Measurements from ENCODE around the gene MRPL52. TPM values are rescaled to one million over a fixed set of nuclear protein-coding genes. Genes with fewer than 3 reads are reported as not detected.
A peak's percentile ranks its signal among the peaks of the same experiment; 100 is the strongest.

The MRPL52 gene
- total and polyA plus RNA-seq, 9 donors: 29.0 to 78.3 (median 53.7) TPM

DNA sequence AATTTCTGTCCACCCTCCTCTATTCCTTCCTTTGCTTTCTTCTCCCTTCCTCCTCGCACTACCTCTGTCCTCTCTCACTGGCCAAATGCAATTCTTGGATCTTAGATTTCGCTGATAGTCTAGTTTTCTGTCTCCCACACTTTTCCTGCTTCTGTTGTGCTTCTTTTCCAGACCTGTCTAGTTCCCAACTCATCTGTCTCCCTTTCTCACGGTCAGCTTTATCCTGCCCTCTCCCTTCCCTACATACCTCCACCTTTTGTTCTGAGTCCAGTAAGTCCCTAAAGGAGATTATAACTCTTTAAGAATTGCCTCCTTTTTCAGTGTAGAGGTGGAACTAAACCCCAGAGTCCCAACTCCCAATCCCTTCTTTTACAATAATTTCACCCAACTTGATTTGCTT, 5.8 kb downstream of the MRPL52 start:
- H3K4me3 ChIP-seq: no peak overlapping the region
- H3K9me3 ChIP-seq: no peaks in the 10 kb centered on the region
- no peak for DNase-seq
- peaks cover 6% of the 10 kb centered on the region for H3K4me1 ChIP-seq (ENCODE audit: insufficient read depth)
- no peaks in the 10 kb centered on the region for H3K36me3 ChIP-seq
- H3K27me3 ChIP-seq: no peaks in the 10 kb centered on the region
- no peak for TF ChIP-seq EP300 (IDR thresholded peaks at IDR 0.05)
- TF ChIP-seq, protein P1, sequence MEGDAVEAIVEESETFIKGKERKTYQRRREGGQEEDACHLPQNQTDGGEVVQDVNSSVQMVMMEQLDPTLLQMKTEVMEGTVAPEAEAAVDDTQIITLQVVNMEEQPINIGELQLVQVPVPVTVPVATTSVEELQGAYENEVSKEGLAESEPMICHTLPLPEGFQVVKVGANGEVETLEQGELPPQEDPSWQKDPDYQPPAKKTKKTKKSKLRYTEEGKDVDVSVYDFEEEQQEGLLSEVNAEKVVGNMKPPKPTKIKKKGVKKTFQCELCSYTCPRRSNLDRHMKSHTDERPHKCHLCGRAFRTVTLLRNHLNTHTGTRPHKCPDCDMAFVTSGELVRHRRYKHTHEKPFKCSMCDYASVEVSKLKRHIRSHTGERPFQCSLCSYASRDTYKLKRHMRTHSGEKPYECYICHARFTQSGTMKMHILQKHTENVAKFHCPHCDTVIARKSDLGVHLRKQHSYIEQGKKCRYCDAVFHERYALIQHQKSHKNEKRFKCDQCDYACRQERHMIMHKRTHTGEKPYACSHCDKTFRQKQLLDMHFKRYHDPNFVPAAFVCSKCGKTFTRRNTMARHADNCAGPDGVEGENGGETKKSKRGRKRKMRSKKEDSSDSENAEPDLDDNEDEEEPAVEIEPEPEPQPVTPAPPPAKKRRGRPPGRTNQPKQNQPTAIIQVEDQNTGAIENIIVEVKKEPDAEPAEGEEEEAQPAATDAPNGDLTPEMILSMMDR (IDR thresholded peaks at IDR 0.05): no peak
- TF ChIP-seq POLR2A (IDR thresholded peaks at IDR 0.05): no peak
- 61 to 73% (median 65%) methylated on average over 3 of the region's 3 CpGs for WGBS, 3 donors
- intact Hi-C loops (cut with DNase I): loop anchor here in 1 of 4 donors (10.0 kb wide), 1 partner anchor 251 kb away; the partner anchor contains the start of gene DAD1
- H3K27ac ChIP-seq: peak overlapping the region in 1 of 2 donors; percentile 96

DNA sequence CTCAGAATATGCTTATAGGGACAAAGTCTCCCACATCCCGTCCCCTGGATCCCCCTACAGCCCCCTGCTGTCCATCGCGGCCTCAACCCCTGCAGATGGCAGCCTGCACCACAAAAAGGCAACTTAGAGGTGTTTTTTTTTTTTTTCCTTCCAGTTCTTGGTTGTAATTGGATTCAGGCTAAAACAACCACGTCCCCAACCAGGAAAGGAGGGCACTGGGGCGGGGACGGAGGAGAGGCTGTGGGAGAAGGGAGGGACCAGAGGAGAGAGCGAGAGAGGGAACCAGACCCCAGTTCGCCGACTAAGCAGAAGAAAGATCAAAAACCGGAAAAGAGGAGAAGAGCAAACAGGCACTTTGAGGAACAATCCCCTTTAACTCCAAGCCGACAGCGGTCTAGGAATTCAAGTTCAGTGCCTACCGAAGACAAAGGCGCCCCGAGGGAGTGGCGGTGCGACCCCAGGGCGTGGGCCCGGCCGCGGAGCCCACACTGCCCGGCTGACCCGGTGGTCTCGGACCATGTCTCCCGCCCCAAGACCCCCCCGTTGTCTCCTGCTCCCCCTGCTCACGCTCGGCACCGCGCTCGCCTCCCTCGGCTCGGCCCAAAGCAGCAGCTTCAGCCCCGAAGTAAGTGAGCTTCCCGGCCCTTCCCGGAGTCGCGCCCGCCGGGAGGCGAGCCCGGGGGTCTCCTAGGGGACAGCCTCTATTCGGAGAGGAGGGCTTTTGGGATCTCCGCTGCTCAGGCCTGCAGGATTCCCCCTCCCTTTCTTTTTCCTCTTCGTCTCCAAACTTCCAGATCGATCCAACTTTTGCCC, 6.8 kb downstream of the MRPL52 start, which contains the start of gene MMP14:
Gene MMP14, plus strand, starts transcription at position 285 of the 813 bp plus-strand sequence. Its CDS starts 233 bp downstream, at position 518.
- Histone ChIP-seq H3K27ac (peak within 1 kb of the TSS; percentile 74 to 96), H3K27me3 (no peaks in the 10 kb centered on the region), H3K36me3 (no peaks in the 10 kb centered on the region), H3K9me3 (no peaks in the 10 kb centered on the region), H3K4me1 (ENCODE audit: insufficient read depth) (peaks cover 8% of the 10 kb centered on the region), H3K4me3 (peak within 1 kb of the TSS; percentile 96)
- TF ChIP-seq, protein P1 (IDR thresholded peaks at IDR 0.05): peak in 2 of 3 donors; percentile 41 to 55
- no peak for TF ChIP-seq EP300 (IDR thresholded peaks at IDR 0.05)
- TF ChIP-seq POLR2A (IDR thresholded peaks at IDR 0.05): peak; percentile 73
- DNase-seq: peak; percentile 80 to 86 (median 85)
- intact Hi-C loops (cut with DNase I): loop anchor here in 3 of 4 donors (2.0 to 10.0 kb wide), 2 partner anchors 16 to 252 kb away; partner anchors contain the start of gene DAD1 (in 1 of the 3)
- WGBS, 3 donors: 0 to 1% (median 1%) methylated on average over 46 of the region's 46 CpGs

- no peaks in the 10 kb centered on the region for H3K9me3 ChIP-seq
Measured at GRCh38 chr14:22837114-22837749, 7.5 kb downstream of the MRPL52 start.

More at GRCh38 chr14:22837114-22837749, 7.5 kb downstream of the MRPL52 start:
- no peaks in the 10 kb centered on the region for H3K27me3 ChIP-seq
- H3K4me3 ChIP-seq: peak overlapping the region; percentile 96
- intact Hi-C loops (cut with DNase I): loop anchor here in 3 of 4 donors (2.0 to 10.0 kb wide), 2 partner anchors 16 to 252 kb away; partner anchors contain the start of gene DAD1 (in 1 of the 3)
- WGBS, 3 donors: 0 to 1% (median 0%) methylated on average over 37 to 57 of the region's 57 CpGs
- H3K27ac ChIP-seq: peak overlapping the region; percentile 74 to 96
- TF ChIP-seq POLR2A (IDR thresholded peaks at IDR 0.05) (peak; percentile 34), EP300 (IDR thresholded peaks at IDR 0.05) (no peak)
- TF ChIP-seq, protein P1 (IDR thresholded peaks at IDR 0.05): peak in 1 of 3 donors; percentile 6
- peaks cover 8% of the 10 kb centered on the region for H3K4me1 ChIP-seq (ENCODE audit: insufficient read depth)
- peak; percentile 65 to 87 (median 78) for DNase-seq
- H3K36me3 ChIP-seq: no peaks in the 10 kb centered on the region

Measured in ovary (tissue), 9 donors.